ENCODE data around the gene RHAG. TPM values are rescaled to one million over a fixed set of nuclear protein-coding genes. Genes with fewer than 3 reads are reported as not detected.
"Not testable (repeated sequence)": the region's sequence is repeated elsewhere in the genome, so short reads cannot be mapped to it uniquely, and the experiment has no call there.

Gene RHAG
- total and polyA plus RNA-seq, 2 donors (not counting 1 experiment from before 2014, with no cell fraction given): not detected

DNA sequence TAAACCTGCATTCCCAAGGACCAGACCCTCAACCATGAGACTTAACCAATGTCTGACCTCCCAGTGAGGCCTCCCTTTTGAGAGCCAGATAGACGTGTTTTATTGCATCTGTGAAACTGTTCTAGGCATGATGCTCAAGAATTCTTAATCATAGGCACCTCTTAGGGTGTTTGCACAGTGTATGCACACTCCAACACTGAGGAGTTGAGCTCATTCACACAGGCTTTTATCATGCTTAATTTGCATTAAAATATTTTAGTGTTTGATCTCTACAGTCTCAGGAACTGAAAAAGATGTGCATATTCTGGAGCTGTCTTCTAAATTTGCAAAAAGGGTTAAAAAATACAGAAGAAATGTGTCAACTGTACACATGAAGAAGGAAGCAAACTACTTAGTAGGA is 27.4 kb downstream of the RHAG start:
- Histone ChIP-seq H3K4me3 (replicated peaks in 1 of 4; ENCODE audit: control extremely low read depth in 1 of 4, insufficient read depth in 1 of 4, low read depth in 3 of 4, low read length in 4 of 4) (no peak overlapping the region), H3K4me1 (ENCODE audit: control insufficient read depth, extremely low read depth, insufficient read depth, low read length) (no peaks in the 10 kb centered on the region), H3K27me3 (ENCODE audit: control insufficient read depth, insufficient read depth, low read length) (no peaks in the 10 kb centered on the region), H3K9ac (ENCODE audit: insufficient read depth, low read length) (no peak overlapping the region), H3K27ac (ENCODE audit: insufficient read depth, low read length) (no peak overlapping the region), H4K20me1 (ENCODE audit: control insufficient read depth, extremely low read depth, insufficient read depth, low read length) (no peaks in the 10 kb centered on the region), H3K36me3 (ENCODE audit: control insufficient read depth, insufficient read depth, low read length) (no peaks in the 10 kb centered on the region), H3K79me2 (ENCODE audit: control insufficient read depth, insufficient read depth, low read length) (no peaks in the 10 kb centered on the region), H2AFZ (ENCODE audit: low read length) (no peak overlapping the region), H3K4me2 (ENCODE audit: extremely low read depth, insufficient read depth, low read length) (no peak overlapping the region), H3K9me3 (ENCODE audit: control insufficient read depth, insufficient read depth, low read depth, low read length) (no peaks in the 10 kb centered on the region)
- no peak for TF ChIP-seq EZH2 (IDR thresholded peaks at IDR 0.05; ENCODE audit: low read length, missing control alignments)
- TF ChIP-seq, protein P1, sequence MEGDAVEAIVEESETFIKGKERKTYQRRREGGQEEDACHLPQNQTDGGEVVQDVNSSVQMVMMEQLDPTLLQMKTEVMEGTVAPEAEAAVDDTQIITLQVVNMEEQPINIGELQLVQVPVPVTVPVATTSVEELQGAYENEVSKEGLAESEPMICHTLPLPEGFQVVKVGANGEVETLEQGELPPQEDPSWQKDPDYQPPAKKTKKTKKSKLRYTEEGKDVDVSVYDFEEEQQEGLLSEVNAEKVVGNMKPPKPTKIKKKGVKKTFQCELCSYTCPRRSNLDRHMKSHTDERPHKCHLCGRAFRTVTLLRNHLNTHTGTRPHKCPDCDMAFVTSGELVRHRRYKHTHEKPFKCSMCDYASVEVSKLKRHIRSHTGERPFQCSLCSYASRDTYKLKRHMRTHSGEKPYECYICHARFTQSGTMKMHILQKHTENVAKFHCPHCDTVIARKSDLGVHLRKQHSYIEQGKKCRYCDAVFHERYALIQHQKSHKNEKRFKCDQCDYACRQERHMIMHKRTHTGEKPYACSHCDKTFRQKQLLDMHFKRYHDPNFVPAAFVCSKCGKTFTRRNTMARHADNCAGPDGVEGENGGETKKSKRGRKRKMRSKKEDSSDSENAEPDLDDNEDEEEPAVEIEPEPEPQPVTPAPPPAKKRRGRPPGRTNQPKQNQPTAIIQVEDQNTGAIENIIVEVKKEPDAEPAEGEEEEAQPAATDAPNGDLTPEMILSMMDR (conservative IDR thresholded peaks at IDR 0.05 in 1 of 2, IDR thresholded peaks at IDR 0.05 in 1 of 2; ENCODE audit: low read depth in 1 of 2, low read length in 2 of 2): no peak
- no peak for DNase-seq (ENCODE audit: low read depth in 2 of 2)

DNA sequence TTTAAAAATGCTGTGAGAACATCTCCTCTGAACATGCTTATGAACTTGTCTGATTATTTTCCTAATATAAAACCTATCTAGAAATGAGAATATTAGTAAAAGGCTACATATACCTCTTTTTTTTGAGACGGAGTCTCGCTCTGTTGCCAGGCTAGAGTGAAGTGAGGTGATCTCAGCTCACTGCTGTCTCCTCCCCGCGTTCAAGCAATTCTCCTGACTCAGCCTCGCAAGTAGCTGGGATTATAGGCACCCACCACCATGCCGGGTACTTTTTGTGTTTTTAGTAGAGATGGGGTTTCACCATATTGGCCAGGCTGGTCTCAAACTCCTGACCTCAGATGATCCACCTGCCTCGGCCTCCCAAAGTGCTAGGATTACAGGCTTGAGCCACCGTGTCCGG is 28.4 kb downstream of the RHAG start:
- not testable (repeated sequence) for H4K20me1 ChIP-seq (ENCODE audit: control insufficient read depth, extremely low read depth, insufficient read depth, low read length); H3K4me1 ChIP-seq (ENCODE audit: control insufficient read depth, extremely low read depth, insufficient read depth, low read length); H3K79me2 ChIP-seq (ENCODE audit: control insufficient read depth, insufficient read depth, low read length); H3K4me2 ChIP-seq (ENCODE audit: extremely low read depth, insufficient read depth, low read length); H3K27ac ChIP-seq (ENCODE audit: insufficient read depth, low read length); DNase-seq (ENCODE audit: low read depth in 2 of 2); H3K9ac ChIP-seq (ENCODE audit: insufficient read depth, low read length); H3K4me3 ChIP-seq (replicated peaks in 1 of 4; ENCODE audit: control extremely low read depth in 1 of 4, insufficient read depth in 1 of 4, low read depth in 3 of 4, low read length in 4 of 4); H2AFZ ChIP-seq (ENCODE audit: low read length); H3K9me3 ChIP-seq (ENCODE audit: control insufficient read depth, insufficient read depth, low read depth, low read length); H3K27me3 ChIP-seq (ENCODE audit: control insufficient read depth, insufficient read depth, low read length); H3K36me3 ChIP-seq (ENCODE audit: control insufficient read depth, insufficient read depth, low read length)

DNA sequence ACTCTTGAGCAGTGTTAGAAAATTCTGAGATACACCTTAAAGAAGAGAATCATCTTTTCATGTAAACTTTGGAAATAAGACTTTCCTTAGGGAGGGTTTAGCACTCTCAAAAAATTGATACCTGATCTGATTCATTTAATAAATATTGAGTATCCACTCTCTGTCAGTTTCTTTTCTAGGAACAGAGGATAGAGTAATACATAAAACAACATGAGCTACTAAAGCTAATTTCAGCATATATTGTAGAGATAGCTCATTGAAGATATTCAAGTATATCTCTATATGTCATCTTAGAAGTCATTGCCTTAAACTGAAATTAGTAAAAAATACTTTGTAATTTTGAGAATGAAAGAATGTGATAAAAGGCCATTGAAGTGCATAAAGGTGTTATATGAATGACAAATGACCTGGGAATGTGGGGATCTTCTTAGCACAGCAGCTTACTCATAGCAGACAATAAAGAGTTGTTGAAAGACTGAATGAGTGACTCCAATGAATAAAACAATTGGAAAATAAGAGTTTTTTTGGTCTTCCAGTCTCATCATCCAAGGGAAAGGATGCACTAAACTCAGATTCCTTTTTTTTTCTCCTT is 29.2 kb downstream of the RHAG start:
- no peak overlapping the region for H3K4me3 ChIP-seq (replicated peaks in 1 of 4; ENCODE audit: control extremely low read depth in 1 of 4, insufficient read depth in 1 of 4, low read depth in 3 of 4, low read length in 4 of 4)
- no peaks in the 10 kb centered on the region for H4K20me1 ChIP-seq (ENCODE audit: control insufficient read depth, extremely low read depth, insufficient read depth, low read length)
- no peaks in the 10 kb centered on the region for H3K4me1 ChIP-seq (ENCODE audit: control insufficient read depth, extremely low read depth, insufficient read depth, low read length)
- no peak overlapping the region for H2AFZ ChIP-seq (ENCODE audit: low read length)
- no peaks in the 10 kb centered on the region for H3K36me3 ChIP-seq (ENCODE audit: control insufficient read depth, insufficient read depth, low read length)
- no peak overlapping the region for H3K4me2 ChIP-seq (ENCODE audit: extremely low read depth, insufficient read depth, low read length)
- no peaks in the 10 kb centered on the region for H3K79me2 ChIP-seq (ENCODE audit: control insufficient read depth, insufficient read depth, low read length)
- no peak overlapping the region for H3K27ac ChIP-seq (ENCODE audit: insufficient read depth, low read length)
- TF ChIP-seq EZH2 (IDR thresholded peaks at IDR 0.05; ENCODE audit: low read length, missing control alignments): no peak
- TF ChIP-seq, protein P1 (conservative IDR thresholded peaks at IDR 0.05 in 1 of 2, IDR thresholded peaks at IDR 0.05 in 1 of 2; ENCODE audit: low read depth in 1 of 2, low read length in 2 of 2): no peak
- H3K9ac ChIP-seq (ENCODE audit: insufficient read depth, low read length): no peak overlapping the region
- H3K9me3 ChIP-seq (ENCODE audit: control insufficient read depth, insufficient read depth, low read depth, low read length): no peaks in the 10 kb centered on the region
- DNase-seq (ENCODE audit: low read depth in 2 of 2): no peak
- H3K27me3 ChIP-seq (ENCODE audit: control insufficient read depth, insufficient read depth, low read length): no peaks in the 10 kb centered on the region

Data from fibroblast of lung (primary cell).